Measurements from ENCODE around the gene TOPBP1.
A peak's percentile ranks its signal among the peaks of the same experiment; 100 is the strongest.

Gene TOPBP1

DNA sequence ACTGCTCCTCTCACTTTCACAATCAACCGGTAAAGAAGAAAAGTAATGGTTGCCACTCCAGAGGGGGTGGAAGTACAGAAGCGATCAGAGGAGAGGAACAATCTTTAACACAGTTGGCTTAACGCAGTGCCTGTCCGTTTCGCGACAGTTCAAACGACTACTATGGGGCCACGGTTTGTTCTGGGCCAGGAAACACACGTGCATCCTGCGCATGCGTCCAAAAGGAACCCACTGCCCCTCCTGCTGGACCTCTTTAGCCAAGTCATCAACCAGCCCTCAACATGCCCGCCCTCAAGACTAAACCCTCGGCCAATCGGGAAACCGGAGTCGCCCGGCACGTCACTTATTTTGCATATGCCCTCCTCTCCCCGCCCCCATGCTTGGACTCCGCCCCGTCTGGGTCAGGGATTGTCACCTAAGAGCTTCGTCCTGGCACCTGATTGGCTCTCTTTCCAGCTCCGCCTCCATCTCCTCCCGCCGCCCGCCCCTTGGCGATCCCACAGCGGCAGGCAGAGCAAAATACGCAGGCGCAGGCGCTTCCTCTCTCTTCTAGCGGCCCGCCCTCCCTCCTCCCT is 88.6 kb downstream of the TOPBP1 start:
- H3K27ac ChIP-seq (ENCODE audit: low read depth, low read length): peak overlapping the region; percentile 95
- H3K36me3 ChIP-seq (ENCODE audit: low read length): peaks cover 22% of the 10 kb centered on the region
- peaks cover 39% of the 10 kb centered on the region for H3K79me2 ChIP-seq (ENCODE audit: insufficient read depth, low read length)
- H3K27me3 ChIP-seq (ENCODE audit: low read length): no peaks in the 10 kb centered on the region
- H3K4me3 ChIP-seq (ENCODE audit: insufficient read depth, low read length, poor library complexity, severe bottlenecking): peak overlapping the region; percentile 71
- TF ChIP-seq, protein P1, sequence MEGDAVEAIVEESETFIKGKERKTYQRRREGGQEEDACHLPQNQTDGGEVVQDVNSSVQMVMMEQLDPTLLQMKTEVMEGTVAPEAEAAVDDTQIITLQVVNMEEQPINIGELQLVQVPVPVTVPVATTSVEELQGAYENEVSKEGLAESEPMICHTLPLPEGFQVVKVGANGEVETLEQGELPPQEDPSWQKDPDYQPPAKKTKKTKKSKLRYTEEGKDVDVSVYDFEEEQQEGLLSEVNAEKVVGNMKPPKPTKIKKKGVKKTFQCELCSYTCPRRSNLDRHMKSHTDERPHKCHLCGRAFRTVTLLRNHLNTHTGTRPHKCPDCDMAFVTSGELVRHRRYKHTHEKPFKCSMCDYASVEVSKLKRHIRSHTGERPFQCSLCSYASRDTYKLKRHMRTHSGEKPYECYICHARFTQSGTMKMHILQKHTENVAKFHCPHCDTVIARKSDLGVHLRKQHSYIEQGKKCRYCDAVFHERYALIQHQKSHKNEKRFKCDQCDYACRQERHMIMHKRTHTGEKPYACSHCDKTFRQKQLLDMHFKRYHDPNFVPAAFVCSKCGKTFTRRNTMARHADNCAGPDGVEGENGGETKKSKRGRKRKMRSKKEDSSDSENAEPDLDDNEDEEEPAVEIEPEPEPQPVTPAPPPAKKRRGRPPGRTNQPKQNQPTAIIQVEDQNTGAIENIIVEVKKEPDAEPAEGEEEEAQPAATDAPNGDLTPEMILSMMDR (IDR thresholded peaks at IDR 0.05; ENCODE audit: insufficient read depth, low read length, poor library complexity, severe bottlenecking): no peak
- TF ChIP-seq EZH2phosphoT487 (conservative IDR thresholded peaks at IDR 0.05; ENCODE audit: low read length): no peak
- H3K9me3 ChIP-seq (ENCODE audit: insufficient read depth, low read length): no peaks in the 10 kb centered on the region
- peaks cover 40% of the 10 kb centered on the region for H3F3A ChIP-seq (ENCODE audit: insufficient read depth)
- H3K4me2 ChIP-seq (ENCODE audit: low read depth, low read length, poor library complexity, severe bottlenecking): peak overlapping the region; percentile 89
- H3K9ac ChIP-seq (ENCODE audit: low read length): peak overlapping the region; percentile 75
- H3K9me2 ChIP-seq (replicated peaks; ENCODE audit: insufficient read depth, low read length): no peaks in the 10 kb centered on the region
- peaks cover 21% of the 10 kb centered on the region for H4K20me1 ChIP-seq (ENCODE audit: low read depth, low read length)
- H2AFZ ChIP-seq (ENCODE audit: low read depth, low read length, severe bottlenecking): no peak overlapping the region

DNA sequence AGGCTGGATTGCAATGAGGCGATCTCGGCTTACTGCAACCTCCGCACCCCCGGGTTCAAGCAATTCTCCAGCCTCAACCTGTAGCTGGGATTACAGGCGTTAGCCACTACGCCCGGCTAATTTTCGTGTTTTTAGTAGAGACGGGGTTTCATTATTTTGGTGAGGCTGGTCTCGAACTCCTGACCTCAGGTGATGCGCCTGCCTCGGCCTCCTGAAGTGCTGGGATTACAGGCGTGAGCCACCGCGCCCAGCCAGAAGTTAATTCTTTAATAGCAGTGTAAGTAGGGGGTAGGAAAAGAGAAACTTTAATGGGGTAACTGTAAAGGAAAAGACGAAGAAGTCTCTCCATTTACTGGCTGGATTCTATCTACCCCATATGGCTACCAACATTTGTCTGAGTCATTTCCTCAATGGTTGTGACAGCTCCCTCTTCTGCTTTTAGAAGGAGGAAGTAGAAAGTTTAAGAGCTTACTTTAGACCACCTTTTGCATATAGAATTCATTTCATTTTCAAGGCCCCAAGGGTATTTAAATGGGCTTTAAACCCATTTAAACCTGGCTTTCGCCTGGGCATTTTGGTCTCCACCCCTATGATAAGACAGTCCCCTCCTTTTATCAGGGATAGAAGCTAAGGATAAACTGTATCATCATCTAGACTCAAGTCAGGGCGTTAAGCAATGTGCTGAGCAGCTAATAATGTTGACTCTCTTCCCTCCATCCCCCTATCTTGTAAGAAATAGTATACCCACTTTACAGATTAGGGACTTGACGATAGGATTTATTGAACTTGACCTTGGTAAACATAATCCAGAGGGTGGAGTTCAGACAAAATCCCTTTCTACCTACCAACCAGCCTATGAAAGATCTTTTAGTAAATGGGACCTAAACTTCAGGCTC is 89.3 kb downstream of the TOPBP1 start:
- no peak overlapping the region for H2AFZ ChIP-seq (ENCODE audit: low read depth, low read length, severe bottlenecking)
- H3K36me3 ChIP-seq (ENCODE audit: low read length): peaks cover 20% of the 10 kb centered on the region
- peaks cover 17% of the 10 kb centered on the region for H4K20me1 ChIP-seq (ENCODE audit: low read depth, low read length)
- peak overlapping the region; percentile 89 for H3K4me2 ChIP-seq (ENCODE audit: low read depth, low read length, poor library complexity, severe bottlenecking)
- H3K4me3 ChIP-seq (ENCODE audit: insufficient read depth, low read length, poor library complexity, severe bottlenecking): peak overlapping the region; percentile 52
- no peaks in the 10 kb centered on the region for H3K27me3 ChIP-seq (ENCODE audit: low read length)
- H3K9me3 ChIP-seq (ENCODE audit: insufficient read depth, low read length): no peaks in the 10 kb centered on the region
- H3K79me2 ChIP-seq (ENCODE audit: insufficient read depth, low read length): peaks cover 32% of the 10 kb centered on the region
- no peak for TF ChIP-seq EZH2phosphoT487 (conservative IDR thresholded peaks at IDR 0.05; ENCODE audit: low read length)
- TF ChIP-seq, protein P1 (IDR thresholded peaks at IDR 0.05; ENCODE audit: insufficient read depth, low read length, poor library complexity, severe bottlenecking): no peak
- H3K9ac ChIP-seq (ENCODE audit: low read length): peak overlapping the region; percentile 66
- H3K9me2 ChIP-seq (replicated peaks; ENCODE audit: insufficient read depth, low read length): no peaks in the 10 kb centered on the region
- H3K27ac ChIP-seq (ENCODE audit: low read depth, low read length): peak overlapping the region; percentile 95
- H3F3A ChIP-seq (ENCODE audit: insufficient read depth): peaks cover 35% of the 10 kb centered on the region

DNA sequence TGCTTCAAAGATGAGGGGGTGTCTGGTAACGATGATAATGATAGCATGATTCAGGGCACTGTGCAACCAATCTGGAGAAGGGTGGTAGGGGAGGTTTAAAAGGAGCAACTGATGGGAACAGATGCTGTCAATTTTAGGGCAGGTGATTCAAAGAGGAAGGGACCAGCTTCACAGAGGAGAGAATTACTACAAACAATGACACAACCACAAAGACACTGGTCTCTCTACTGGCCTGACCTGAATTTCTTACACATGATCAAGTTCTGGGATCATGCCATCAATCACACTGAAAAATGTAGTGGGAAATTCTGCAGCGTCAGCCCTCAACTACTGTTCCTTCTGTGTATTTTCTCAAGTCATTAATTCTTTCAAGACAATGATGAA is 90.8 kb downstream of the TOPBP1 start:
- Histone ChIP-seq H3K4me2 (ENCODE audit: low read depth, low read length, poor library complexity, severe bottlenecking) (no peak overlapping the region), H2AFZ (ENCODE audit: low read depth, low read length, severe bottlenecking) (no peak overlapping the region), H3K9me3 (ENCODE audit: insufficient read depth, low read length) (no peaks in the 10 kb centered on the region), H3K27me3 (ENCODE audit: low read length) (no peaks in the 10 kb centered on the region), H4K20me1 (ENCODE audit: low read depth, low read length) (peaks cover 11% of the 10 kb centered on the region; the same call in 1 of the 2 replicates), H3K79me2 (ENCODE audit: insufficient read depth, low read length) (peaks cover 17% of the 10 kb centered on the region), H3K27ac (ENCODE audit: low read depth, low read length) (no peak overlapping the region), H3K36me3 (ENCODE audit: low read length) (peaks cover 13% of the 10 kb centered on the region), H3K9ac (ENCODE audit: low read length) (no peak overlapping the region), H3K4me3 (ENCODE audit: insufficient read depth, low read length, poor library complexity, severe bottlenecking) (no peak overlapping the region), H3K9me2 (replicated peaks; ENCODE audit: insufficient read depth, low read length) (no peaks in the 10 kb centered on the region), H3F3A (ENCODE audit: insufficient read depth) (peaks cover 23% of the 10 kb centered on the region)
- TF ChIP-seq, protein P1 (IDR thresholded peaks at IDR 0.05; ENCODE audit: insufficient read depth, low read length, poor library complexity, severe bottlenecking): no peak
- TF ChIP-seq EZH2phosphoT487 (conservative IDR thresholded peaks at IDR 0.05; ENCODE audit: low read length): no peak

Measured in SU-DHL-6 (cell line).